Prostate gland (tissue), 2 donors: ENCODE results near the gene PCDH20. TPM values are rescaled to one million over a fixed set of nuclear protein-coding genes. Genes with fewer than 3 reads are reported as not detected.

Source experiments
- DNase-seq: peaks from one replicate; pipeline ENCODE4 v3.0.0-alpha.2; 2019; ENCODE audit warnings: low spot score
- H3K27ac ChIP-seq, 2 donors: fragments of 200-600 bp; sonication (generic); 2 replicates each; pipeline ENCODE4 v1.5.1; 2017 to 2019
- H3K27me3 ChIP-seq: fragments of 200-600 bp; sonication (generic); replicated peaks from 2 replicates; pipeline ENCODE4 v1.5.1; 2019; ENCODE audit not compliant: insufficient read depth
- H3K36me3 ChIP-seq, 2 donors: fragments of 200-600 bp; sonication (generic); 1 replicate in 1 of 2; 2 replicates in 1 of 2; pipeline versions ENCODE4 v1.5.1 to v1.8.1; 2017 to 2019
- H3K4me1 ChIP-seq: fragments of 200-600 bp; sonication (generic); replicated peaks from 2 replicates; pipeline ENCODE4 v1.5.1; 2019
- H3K4me3 ChIP-seq, 2 donors: fragments of 200-600 bp; sonication (generic); 2 replicates each; pipeline ENCODE4 v1.5.1; 2017 to 2019
- H3K9me3 ChIP-seq: fragments of 200-600 bp; sonication (generic); 2 replicates; pipeline ENCODE4 v1.5.1; 2017
- POLR2A ChIP-seq: fragments of 450-650 bp; IDR thresholded peaks from one replicate; pipeline ENCODE4 v1.6.1; 2016; ENCODE audit warnings: antibody characterized with exemption, mild to moderate bottlenecking
- POLR2AphosphoS5 ChIP-seq: sonication (generic); formaldehyde crosslinking; IDR thresholded peaks from one replicate; pipeline ENCODE4 v1.6.1; 2017; ENCODE audit warnings: antibody characterized with exemption
- WGBS: methylation state at CpG from one replicate; pipeline ENCODE4 v1.1.5; 2018; 5-methylcytosine and 5-hydroxymethylcytosine counted together
- intact Hi-C: fragments of 100-400 bp; cut with DNase I; formaldehyde crosslinking; loops from one replicate; pipeline ENCODE4 v1.14.2; 2022
- total RNA-seq, 2 donors: library from RNA; depleted of rRNA; stranded (reverse); fragments of >200 nt; gene quantifications; one replicate each; pipeline ENCODE4 v1.1.0, GENCODE V29; 2016
- TF ChIP-seq, protein P1 (sequence below), 4 experiments: fragments of 200-600 bp in 2 of 4; fragments of 450-650 bp in 2 of 4; sonication (generic) in 2 of 4; IDR thresholded peaks; 1 replicate in 3 of 4; 2 replicates in 1 of 4; pipeline ENCODE4 v1.5.1; 2016 to 2019; ENCODE audit warnings: antibody characterized with exemption in 4 of 4, mild to moderate bottlenecking in 2 of 4, moderate library complexity in 2 of 4

PCDH20 gene
- total RNA-seq, 2 donors from 2014 or later: 1.1 to 1.5 TPM

DNA sequence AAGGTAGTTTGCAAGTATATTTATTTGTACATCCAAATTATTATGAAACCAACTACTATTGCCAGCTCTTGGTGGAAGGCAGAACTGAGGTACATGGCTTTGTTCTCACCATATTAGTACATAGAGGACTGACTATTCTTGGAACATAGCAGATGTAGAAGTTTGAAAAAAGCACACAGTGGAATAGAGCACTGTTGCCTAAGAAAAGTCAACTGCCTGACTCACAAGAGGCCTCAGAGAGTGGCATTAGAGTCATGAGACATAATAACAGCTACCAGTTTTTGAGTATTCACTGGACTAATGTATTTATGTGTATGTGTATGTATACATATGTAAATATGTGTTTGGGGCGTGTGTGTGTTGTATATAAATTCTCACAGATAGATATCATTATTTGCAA, 8.3 kb upstream of the PCDH20 start:
- no peak overlapping the region for H3K27ac ChIP-seq
- intact Hi-C loops: no loop called here
- H3K9me3 ChIP-seq: no peaks in the 10 kb centered on the region
- no peak for DNase-seq
- WGBS: 87% methylated on average over 1 of the region's 1 CpG
- H3K27me3 ChIP-seq: no peaks in the 10 kb centered on the region
- H3K4me1 ChIP-seq: no peaks in the 10 kb centered on the region
- TF ChIP-seq POLR2AphosphoS5 (no peak), POLR2A (no peak)
- H3K4me3 ChIP-seq: no peak overlapping the region
- H3K36me3 ChIP-seq: no peaks in the 10 kb centered on the region

DNA sequence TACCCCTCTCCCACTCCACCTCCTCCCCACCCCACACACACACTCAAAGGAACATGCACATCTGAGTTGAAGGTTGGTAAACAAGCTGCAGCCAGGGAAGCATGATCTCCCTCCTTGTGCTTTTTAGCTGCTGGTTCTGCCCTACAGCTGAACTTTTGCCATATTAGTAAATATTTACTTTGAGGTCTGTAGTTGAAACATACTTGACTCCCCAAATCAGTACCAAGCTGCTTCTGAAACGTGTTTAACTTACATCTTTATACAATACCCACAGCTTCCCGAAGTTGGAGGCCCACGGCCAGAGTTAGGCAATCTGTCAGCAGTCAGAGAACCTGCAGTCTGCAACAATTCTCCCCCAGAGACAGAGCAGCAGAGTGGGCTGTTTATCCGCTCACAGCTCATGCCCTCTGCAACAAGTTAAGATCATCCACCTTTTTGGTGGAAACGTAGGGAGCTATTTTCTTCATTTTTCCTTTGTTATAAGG, 1.5 kb upstream of the PCDH20 start:
- intact Hi-C loops: no loop called here
- Histone ChIP-seq H3K4me3 (no peak overlapping the region), H3K9me3 (no peaks in the 10 kb centered on the region), H3K4me1 (no peaks in the 10 kb centered on the region), H3K27ac (no peak overlapping the region), H3K36me3 (no peaks in the 10 kb centered on the region), H3K27me3 (no peaks in the 10 kb centered on the region)
- TF ChIP-seq POLR2AphosphoS5 (no peak), POLR2A (no peak)
- TF ChIP-seq, protein P1, sequence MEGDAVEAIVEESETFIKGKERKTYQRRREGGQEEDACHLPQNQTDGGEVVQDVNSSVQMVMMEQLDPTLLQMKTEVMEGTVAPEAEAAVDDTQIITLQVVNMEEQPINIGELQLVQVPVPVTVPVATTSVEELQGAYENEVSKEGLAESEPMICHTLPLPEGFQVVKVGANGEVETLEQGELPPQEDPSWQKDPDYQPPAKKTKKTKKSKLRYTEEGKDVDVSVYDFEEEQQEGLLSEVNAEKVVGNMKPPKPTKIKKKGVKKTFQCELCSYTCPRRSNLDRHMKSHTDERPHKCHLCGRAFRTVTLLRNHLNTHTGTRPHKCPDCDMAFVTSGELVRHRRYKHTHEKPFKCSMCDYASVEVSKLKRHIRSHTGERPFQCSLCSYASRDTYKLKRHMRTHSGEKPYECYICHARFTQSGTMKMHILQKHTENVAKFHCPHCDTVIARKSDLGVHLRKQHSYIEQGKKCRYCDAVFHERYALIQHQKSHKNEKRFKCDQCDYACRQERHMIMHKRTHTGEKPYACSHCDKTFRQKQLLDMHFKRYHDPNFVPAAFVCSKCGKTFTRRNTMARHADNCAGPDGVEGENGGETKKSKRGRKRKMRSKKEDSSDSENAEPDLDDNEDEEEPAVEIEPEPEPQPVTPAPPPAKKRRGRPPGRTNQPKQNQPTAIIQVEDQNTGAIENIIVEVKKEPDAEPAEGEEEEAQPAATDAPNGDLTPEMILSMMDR (IDR thresholded peaks at IDR 0.05): no peak
- no peak for DNase-seq
- WGBS: 45% methylated on average over 5 of the region's 5 CpGs

- no peaks in the 10 kb centered on the region for H3K27me3 ChIP-seq
- H3K36me3 ChIP-seq: no peaks in the 10 kb centered on the region
- intact Hi-C loops: no loop called here
Observed at GRCh38 chr13:61415058-61415721, 459 bp downstream of the PCDH20 start.

GRCh38 chr13:61414686-61415057, 977 bp downstream of the PCDH20 start:
- intact Hi-C loops: no loop called here
- DNase-seq: no peak
- 1% methylated on average over 16 of the region's 16 CpGs for WGBS
- Histone ChIP-seq H3K4me1 (no peaks in the 10 kb centered on the region), H3K27me3 (no peaks in the 10 kb centered on the region), H3K4me3 (peak overlapping the region; percentile 1 to 8), H3K36me3 (no peaks in the 10 kb centered on the region), H3K9me3 (no peaks in the 10 kb centered on the region), H3K27ac (no peak overlapping the region)
- TF ChIP-seq, protein P1 (IDR thresholded peaks at IDR 0.05): no peak
- TF ChIP-seq POLR2AphosphoS5: no peak
- TF ChIP-seq POLR2A: no peak

More at GRCh38 chr13:61415058-61415721, 459 bp downstream of the PCDH20 start:
- DNase-seq: peak; percentile 48
- no peaks in the 10 kb centered on the region for H3K4me1 ChIP-seq
- 1% methylated on average over 30 of the region's 30 CpGs for WGBS
- no peaks in the 10 kb centered on the region for H3K9me3 ChIP-seq
- TF ChIP-seq POLR2AphosphoS5: no peak
- TF ChIP-seq, protein P1 (IDR thresholded peaks at IDR 0.05): no peak
- peak; percentile 55 for TF ChIP-seq POLR2A
- no peak overlapping the region for H3K27ac ChIP-seq
- peak overlapping the region; percentile 1 to 8 for H3K4me3 ChIP-seq

DNA sequence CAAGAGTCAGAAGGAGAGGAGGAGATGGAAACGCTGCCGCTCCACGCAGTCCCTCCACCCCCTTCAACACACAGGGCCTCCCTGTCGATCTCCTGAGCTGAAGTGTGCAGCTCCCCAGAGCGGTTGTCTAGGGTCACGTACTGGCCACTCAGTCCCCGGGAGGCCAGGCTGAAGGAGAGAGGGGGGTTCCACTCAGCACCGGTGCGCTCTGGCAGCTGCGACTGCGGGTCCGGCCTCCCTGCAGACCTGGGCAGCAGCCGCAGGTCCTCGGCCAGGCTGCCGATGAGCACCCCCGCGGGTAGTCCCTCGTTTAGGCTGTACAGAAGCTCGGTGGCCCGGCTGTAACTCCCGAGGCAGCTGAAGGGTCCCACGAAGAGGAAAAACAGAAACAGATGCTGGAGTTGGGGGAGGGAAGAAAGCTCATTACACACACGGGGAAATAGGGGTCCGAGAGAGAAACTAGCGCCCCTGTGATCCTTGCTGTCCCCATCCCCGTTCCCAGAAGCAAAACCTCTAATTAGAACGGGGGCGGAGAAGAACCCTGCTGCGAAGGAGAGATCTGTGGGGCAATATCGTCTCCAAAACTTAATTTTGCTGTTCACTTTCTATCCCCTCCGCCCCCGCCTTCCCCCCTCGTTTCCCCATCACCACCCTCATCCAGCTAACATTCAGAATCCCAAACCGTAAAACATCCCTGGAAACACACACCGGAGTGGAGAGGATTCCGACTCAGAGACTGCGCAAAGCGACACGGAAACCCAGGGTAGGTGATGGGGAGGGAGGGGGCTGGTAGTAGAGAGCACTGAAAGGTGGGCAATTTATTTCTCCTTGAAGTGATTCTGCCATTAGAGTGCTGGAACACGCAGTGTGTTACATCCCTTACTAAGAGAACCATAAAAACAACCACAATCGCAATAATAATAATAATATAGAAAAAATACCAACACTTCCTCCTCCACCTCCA, 1.8 kb downstream of the PCDH20 start:
- intact Hi-C loops: no loop called here
- Histone ChIP-seq H3K9me3 (no peaks in the 10 kb centered on the region), H3K27me3 (no peaks in the 10 kb centered on the region), H3K27ac (no peak overlapping the region), H3K4me3 (peak overlapping the region; percentile 1 to 8), H3K4me1 (no peaks in the 10 kb centered on the region), H3K36me3 (no peaks in the 10 kb centered on the region)
- no peak for DNase-seq
- no peak for TF ChIP-seq POLR2AphosphoS5
- TF ChIP-seq, protein P1 (IDR thresholded peaks at IDR 0.05): no peak
- TF ChIP-seq POLR2A: no peak
- WGBS: 9% methylated on average over 41 of the region's 41 CpGs
